Esophagus squamous epithelium (tissue), 5 donors: ENCODE results near the gene EEPD1. TPM values are rescaled to one million over a fixed set of nuclear protein-coding genes. Genes with fewer than 3 reads are reported as not detected.

Experiments
- DNase-seq: peaks from one replicate; lab custom pipeline; 2025; lab: John Stamatoyannopoulos, UW
- H3K27ac ChIP-seq, 4 donors: fragments of 200-600 bp; sonication (generic); one replicate each; pipeline ENCODE4 v1.5.1; 2016 to 2019; ENCODE audit warnings: mild to moderate bottlenecking in 1 of 4
- H3K27me3 ChIP-seq, 4 donors: fragments of 200-600 bp; sonication (generic); 1 replicate in 3 of 4; 2 replicates in 1 of 4; pipeline versions ENCODE4 v1.5.1 to v1.6.0; 2017 to 2021; ENCODE audit warnings: antibody characterized with exemption in 1 of 4
- H3K36me3 ChIP-seq, 3 donors: fragments of 200-600 bp; sonication (generic); one replicate each; pipeline ENCODE4 v1.5.1; 2016 to 2019
- H3K4me1 ChIP-seq, 3 donors: fragments of 200-600 bp; sonication (generic); one replicate each; pipeline ENCODE4 v1.5.1; 2017 to 2019
- H3K4me3 ChIP-seq, 4 donors: fragments of 200-600 bp; sonication (generic); 1 replicate in 3 of 4; 2 replicates in 1 of 4; pipeline ENCODE4 v1.5.1; 2016 to 2019; ENCODE audit warnings: mild to moderate bottlenecking in 2 of 4, moderate library complexity in 1 of 4
- H3K9me3 ChIP-seq, 3 donors: fragments of 200-600 bp; sonication (generic); one replicate each; pipeline ENCODE4 v1.5.1; 2016 to 2019
- CTCF ChIP-seq, 6 experiments: fragments of 450-650 bp in 4 of 6; fragments of 200-600 bp in 2 of 6; sonication (generic) in 2 of 6; IDR thresholded peaks; one replicate each; pipeline ENCODE4 v1.5.1; 2016 to 2019; ENCODE audit warnings: antibody characterized with exemption in 6 of 6, mild to moderate bottlenecking in 4 of 6, moderate library complexity in 4 of 6
- POLR2A ChIP-seq, 4 donors: fragments of 450-650 bp; IDR thresholded peaks; one replicate each; pipeline ENCODE4 v1.6.1; 2017; ENCODE audit warnings: antibody characterized with exemption in 4 of 4, mild to moderate bottlenecking in 4 of 4, moderate library complexity in 3 of 4
- WGBS, 2 donors: methylation state at CpG; one replicate each; pipeline ENCODE4 v1.1.5; 2018; 5-methylcytosine and 5-hydroxymethylcytosine counted together
- intact Hi-C: fragments of 100-400 bp; cut with DNase I; formaldehyde crosslinking; loops from one replicate; pipeline ENCODE4 v1.15.0; 2022
- total RNA-seq, 4 donors: library from RNA; depleted of rRNA; stranded (reverse); fragments of >200 nt; gene quantifications; one replicate each; pipeline ENCODE4 v1.1.0, GENCODE V29; 2016
- donor health status: DM: yes; HTN: yes; CAD: no.

EEPD1 gene
- total RNA-seq, 4 donors from 2014 or later, result 2.3 to 10.2 (median 4.8) TPM

DNA sequence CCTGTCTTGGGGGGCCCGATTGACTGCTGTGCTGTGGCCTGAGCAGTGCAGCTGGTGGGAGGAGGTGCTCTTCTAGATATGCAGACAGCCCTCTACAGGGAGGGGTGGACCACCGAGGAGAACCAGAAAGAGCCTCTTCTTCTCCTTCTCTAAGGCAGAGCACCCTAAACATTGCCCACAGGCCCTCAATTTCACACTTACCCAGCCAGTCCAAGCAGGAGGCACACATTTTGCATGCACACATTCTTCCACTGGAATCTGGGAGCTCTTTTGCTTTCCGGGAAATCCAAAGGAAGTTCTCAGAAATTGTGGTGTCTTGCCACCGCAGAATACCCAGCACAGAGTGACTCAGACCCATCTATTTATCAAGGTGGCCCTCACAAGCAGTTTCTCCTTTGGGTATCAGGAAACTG is 45.8 kb downstream of the EEPD1 start:
- no peaks in the 10 kb centered on the region for H3K36me3 ChIP-seq
- H3K4me1 ChIP-seq, result peaks cover 0 to 25% (median 12%) of the 10 kb centered on the region in 3 donors
- DNase-seq, result no peak
- WGBS, 2 donors, result 76 to 86% methylated on average over 3 of the region's 4 CpGs
- H3K27ac ChIP-seq, result no peak overlapping the region
- no peak overlapping the region for H3K4me3 ChIP-seq
- no peaks in the 10 kb centered on the region for H3K9me3 ChIP-seq
- no peaks in the 10 kb centered on the region for H3K27me3 ChIP-seq
- TF ChIP-seq POLR2A (IDR thresholded peaks at IDR 0.05) (no peak), CTCF (IDR thresholded peaks at IDR 0.05) (no peak)
- intact Hi-C loops, result no loop called here

DNA sequence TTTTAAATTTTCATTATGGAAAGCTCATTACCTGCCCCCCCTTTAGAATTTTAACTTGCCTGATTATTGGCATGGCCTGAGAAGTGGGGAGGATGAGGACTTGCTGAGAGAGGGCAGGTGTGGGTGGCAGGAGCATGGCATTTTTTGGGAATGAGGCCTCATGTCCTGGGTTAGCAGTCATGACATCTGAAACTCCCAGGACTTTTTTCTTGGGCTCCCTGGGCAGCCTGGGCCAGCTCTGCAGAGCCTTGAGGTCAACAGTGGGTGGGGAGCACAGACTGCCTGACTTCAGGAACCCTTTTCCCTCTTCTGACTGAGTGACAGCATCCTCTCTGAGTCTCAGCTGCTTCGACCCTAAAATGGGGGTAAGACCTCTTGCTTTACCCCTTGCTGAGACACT is 46.3 kb downstream of the EEPD1 start:
- no CpG with 5 or more reads among the region's 1 CpG for WGBS, 2 donors
- no peak for TF ChIP-seq POLR2A (IDR thresholded peaks at IDR 0.05)
- no peak for TF ChIP-seq CTCF (IDR thresholded peaks at IDR 0.05)
- DNase-seq, result no peak
- Histone ChIP-seq H3K27ac (no peak overlapping the region), H3K4me1 (peaks cover 0 to 29% (median 12%) of the 10 kb centered on the region in 3 donors), H3K27me3 (no peaks in the 10 kb centered on the region), H3K9me3 (no peaks in the 10 kb centered on the region), H3K36me3 (no peaks in the 10 kb centered on the region), H3K4me3 (no peak overlapping the region)
- intact Hi-C loops, result no loop called here

- intact Hi-C loops, result no loop called here
- Histone ChIP-seq H3K9me3 (no peaks in the 10 kb centered on the region), H3K27ac (no peak overlapping the region), H3K4me3 (no peak overlapping the region), H3K27me3 (no peaks in the 10 kb centered on the region), H3K4me1 (peaks cover 0 to 38% (median 12%) of the 10 kb centered on the region in 3 donors), H3K36me3 (no peaks in the 10 kb centered on the region)
- WGBS, 2 donors, result 58 to 69% methylated on average over 5 of the region's 5 CpGs
- no peak for DNase-seq
- TF ChIP-seq POLR2A (IDR thresholded peaks at IDR 0.05) (no peak), CTCF (IDR thresholded peaks at IDR 0.05) (no peak)
These were observed 48.2 kb downstream of the EEPD1 start for GRCh38 chr7:36201122-36201723.

DNA sequence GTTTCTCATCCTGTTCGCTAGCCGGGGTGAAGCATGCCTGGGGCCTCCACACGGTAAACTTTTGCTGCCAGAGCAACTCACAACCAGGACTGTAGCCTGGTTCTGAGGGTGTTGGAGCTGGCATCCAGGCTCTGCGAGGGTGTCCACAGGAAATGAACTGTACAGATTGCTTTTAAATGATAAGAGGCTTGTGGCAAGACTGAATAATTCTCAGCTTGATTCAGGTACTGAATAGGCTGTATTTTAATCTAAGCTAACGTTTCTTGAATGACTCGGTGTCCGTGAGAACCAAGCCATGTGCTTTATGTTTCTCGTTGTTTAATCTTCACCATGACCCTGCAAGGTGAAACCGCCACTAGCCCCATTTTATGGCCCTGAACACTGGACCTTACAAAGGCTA is 49.3 kb downstream of the EEPD1 start:
- intact Hi-C loops, result no loop called here
- no peak for TF ChIP-seq CTCF (IDR thresholded peaks at IDR 0.05)
- TF ChIP-seq POLR2A (IDR thresholded peaks at IDR 0.05), result no peak
- WGBS, 2 donors, result 56 to 71% methylated on average over 6 to 7 of the region's 9 CpGs
- no peaks in the 10 kb centered on the region for H3K36me3 ChIP-seq
- H3K9me3 ChIP-seq, result no peaks in the 10 kb centered on the region
- no peaks in the 10 kb centered on the region for H3K27me3 ChIP-seq
- no peak overlapping the region for H3K4me3 ChIP-seq
- DNase-seq, result no peak
- H3K4me1 ChIP-seq, result peaks cover 4 to 48% (median 12%) of the 10 kb centered on the region in 3 donors
- H3K27ac ChIP-seq, result peak overlapping the region in 2 of 4 donors; percentile 3 to 31

GRCh38 chr7:36203071-36203790 is 50.2 kb downstream of the EEPD1 start:
- intact Hi-C loops, result no loop called here
- TF ChIP-seq CTCF (IDR thresholded peaks at IDR 0.05) (no peak), POLR2A (IDR thresholded peaks at IDR 0.05) (no peak)
- no peaks in the 10 kb centered on the region for H3K9me3 ChIP-seq
- H3K27me3 ChIP-seq, result no peaks in the 10 kb centered on the region
- peaks cover 9 to 56% (median 16%) of the 10 kb centered on the region in 3 donors for H3K4me1 ChIP-seq
- no peaks in the 10 kb centered on the region for H3K36me3 ChIP-seq
- H3K4me3 ChIP-seq, result no peak overlapping the region
- peak overlapping the region in 1 of 4 donors; percentile 3 for H3K27ac ChIP-seq
- WGBS, 2 donors, result 58 to 68% methylated on average over 7 to 8 of the region's 8 CpGs
- DNase-seq, result no peak
